ENCODE measurements around the gene CLEC4M. TPM values are rescaled to one million over a fixed set of nuclear protein-coding genes. Genes with fewer than 3 reads are reported as not detected.

Gene CLEC4M, protein sequence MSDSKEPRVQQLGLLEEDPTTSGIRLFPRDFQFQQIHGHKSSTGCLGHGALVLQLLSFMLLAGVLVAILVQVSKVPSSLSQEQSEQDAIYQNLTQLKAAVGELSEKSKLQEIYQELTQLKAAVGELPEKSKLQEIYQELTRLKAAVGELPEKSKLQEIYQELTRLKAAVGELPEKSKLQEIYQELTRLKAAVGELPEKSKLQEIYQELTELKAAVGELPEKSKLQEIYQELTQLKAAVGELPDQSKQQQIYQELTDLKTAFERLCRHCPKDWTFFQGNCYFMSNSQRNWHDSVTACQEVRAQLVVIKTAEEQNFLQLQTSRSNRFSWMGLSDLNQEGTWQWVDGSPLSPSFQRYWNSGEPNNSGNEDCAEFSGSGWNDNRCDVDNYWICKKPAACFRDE
- polyA plus RNA-seq (ENCODE audit: insufficient read length in 4 of 4), result 1 to 10 TPM; 2.6 to 3.7 (median 3.3) TPM

DNA sequence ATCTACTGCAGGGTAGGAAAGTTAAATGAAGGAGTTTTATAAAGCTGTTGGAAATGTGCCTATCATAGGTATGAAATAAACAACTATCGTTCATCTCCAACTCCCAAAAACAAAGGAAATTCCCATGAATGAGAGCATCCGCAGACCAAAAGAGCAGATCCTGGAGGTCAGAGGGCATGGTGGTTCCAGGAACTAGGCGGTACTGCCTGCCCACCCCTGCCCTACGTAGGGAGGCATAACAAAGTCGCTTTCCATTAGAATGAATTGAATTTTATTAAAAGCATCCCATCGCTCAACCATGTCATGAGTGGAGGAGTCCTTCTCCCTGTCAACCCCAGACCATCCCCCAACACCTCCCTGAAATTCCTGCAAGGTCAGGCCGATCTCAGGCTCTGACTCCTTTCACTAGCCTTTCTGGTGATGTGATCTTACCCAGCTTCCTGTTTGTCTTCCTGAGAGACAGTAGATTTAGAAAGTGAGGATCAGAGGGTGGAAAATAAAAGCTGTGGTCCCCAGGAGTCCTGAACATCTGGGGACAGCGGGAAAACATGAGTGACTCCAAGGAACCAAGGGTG, at the start of gene CLEC4M:
Gene CLEC4M (plus strand): TSS at position 525 of the 575 bp plus-strand sequence. CDS start 24 bp downstream, at position 549.
- no peak for DNase-seq (ENCODE audit: low read depth in 4 of 4, low spot score in 3 of 4)

DNA sequence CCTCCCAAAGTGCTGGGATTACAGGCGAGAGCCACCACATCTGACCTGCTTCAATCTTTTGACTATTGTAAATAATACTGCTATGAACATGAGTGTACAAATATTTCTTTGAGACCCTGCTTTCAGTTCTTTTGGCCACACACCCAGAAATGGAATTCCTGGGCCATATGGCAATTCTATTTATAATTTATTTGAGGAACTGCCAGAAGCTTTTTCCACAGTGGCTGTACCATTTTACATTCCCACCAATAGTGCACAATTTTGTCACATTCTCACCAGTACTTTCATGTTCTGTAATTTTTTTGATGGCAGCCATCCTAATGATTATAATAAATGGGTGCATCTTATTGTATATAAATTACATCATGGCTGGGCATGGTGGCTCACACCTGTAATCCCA, 47.4 kb upstream of the CLEC4M start:
- DNase-seq (ENCODE audit: low read depth in 4 of 4, low spot score in 3 of 4), result no peak

DNA sequence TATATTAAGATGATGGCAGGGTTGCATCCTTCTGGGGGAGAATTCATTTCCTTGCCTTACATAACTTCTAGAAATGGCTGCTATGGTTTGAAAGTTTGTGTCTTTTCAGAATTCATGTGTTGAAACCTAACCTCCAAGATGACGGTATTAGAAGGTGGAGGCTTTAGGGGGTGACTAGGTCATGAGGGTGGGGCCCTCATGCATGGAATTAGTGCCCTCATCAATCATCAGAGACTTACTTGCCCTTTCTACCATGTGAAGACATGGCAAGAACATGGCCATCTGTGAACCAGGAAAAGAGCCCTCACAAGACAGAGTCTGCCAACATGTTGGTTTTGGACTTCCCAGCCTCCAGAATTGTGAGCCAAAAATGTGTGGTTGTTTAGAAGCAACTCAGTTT, 46.3 kb upstream of the CLEC4M start:
- DNase-seq (ENCODE audit: low read depth in 4 of 4, low spot score in 3 of 4), result no peak

DNA sequence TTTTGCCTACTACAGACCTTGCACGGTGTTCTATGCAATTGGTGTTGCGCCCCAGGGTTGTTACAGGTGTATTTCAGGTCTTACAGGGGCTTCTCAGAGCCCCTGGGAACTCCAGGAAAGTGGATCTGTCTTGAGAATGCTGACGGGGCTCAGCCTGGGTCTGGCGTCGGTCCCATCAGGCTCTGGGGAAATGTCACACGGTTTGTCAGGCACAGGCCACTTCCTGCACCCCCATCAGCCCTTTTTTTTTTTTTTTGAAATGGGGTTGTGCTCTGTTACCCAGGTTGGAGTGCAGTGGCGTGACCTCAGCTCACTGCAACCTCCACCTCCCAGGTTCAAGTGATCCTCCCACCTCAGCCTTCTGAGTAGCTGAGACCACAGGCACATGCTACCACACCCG, 44.4 kb upstream of the CLEC4M start:
- no peak for DNase-seq (ENCODE audit: low read depth in 4 of 4, low spot score in 3 of 4)

DNA sequence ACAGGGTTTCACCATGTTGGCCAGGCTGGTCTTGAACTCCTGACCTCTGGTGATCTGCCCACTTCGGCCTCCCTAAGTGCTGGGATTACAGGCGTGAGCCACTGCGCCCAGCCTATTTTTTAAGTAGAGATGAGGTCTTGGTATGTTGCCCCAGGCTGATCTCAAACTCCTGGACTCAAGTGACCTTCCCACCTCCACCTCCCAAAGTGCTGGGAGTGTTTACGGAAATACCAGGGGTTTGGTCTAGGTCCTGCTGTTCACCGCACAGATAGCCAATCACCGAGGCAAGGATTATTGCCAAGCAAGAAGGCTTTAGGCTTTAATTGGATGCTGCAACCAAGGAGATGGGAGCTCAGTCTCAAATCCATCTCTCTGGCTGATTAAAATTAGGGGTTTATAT, 42.7 kb upstream of the CLEC4M start:
- no peak for DNase-seq (ENCODE audit: low read depth in 4 of 4, low spot score in 3 of 4)

DNA sequence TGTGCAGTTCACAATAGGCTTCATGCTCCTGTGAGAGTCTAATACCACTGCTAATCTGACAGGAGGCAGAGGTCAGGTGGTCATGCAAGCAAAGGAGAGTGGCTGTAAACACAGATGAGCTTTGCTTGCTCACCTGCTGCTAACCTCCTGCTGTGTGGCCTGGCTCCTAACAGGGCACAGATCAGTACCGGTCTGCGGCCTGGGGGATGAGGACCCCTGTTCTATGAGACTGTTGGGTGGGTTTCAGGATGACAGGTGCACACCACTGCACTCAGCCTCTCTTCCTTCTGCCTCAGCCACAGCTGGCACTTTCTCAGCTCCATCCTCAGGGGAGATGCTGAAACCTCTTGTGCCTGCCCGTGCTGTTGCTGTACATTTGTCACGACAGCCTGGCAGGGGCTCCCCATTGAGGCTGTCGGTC, 40.8 kb upstream of the CLEC4M start:
- no peak for DNase-seq (ENCODE audit: low read depth in 4 of 4, low spot score in 3 of 4)

DNA sequence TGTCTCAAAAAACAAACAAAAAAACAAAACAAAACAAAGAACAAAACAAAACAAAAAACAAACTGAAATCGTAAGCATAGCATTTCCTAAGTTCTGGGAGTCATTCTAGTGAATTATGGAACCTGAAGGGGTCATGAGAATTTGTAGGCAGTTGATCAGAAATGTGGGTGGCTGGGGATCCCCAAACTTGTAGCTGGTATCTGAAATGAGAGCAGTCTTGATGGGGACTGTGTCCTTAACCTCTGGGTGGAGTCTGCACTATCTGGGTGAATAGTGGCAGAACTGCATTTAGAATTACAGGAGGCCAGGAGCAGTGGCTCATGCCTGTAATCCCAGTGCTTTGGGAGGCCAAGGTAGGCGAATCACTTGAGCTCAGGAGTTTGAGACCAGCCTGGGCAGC, 37.3 kb upstream of the CLEC4M start:
- DNase-seq (ENCODE audit: low read depth in 4 of 4, low spot score in 3 of 4), result no peak

DNA sequence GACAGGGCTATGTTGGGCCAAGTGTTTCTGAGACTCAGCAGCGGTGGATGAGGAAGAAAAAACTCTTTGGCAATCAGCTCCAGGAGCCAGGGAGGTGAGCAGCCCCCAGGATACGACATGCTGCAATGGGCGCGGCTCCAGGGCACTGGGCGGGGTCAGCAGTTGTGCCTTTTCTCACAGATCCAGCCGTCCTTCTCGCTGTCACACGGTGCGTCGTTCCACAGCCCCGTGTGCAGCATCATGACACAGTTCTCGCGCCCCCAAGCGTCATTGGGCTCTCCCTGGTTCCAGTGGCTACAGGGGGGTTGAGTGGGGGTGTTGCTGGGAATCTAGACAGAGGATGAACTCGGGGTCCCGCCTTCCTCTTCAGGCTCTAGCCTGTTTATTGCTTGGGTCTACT, 33.8 kb upstream of the CLEC4M start:
- no peak for DNase-seq (ENCODE audit: low read depth in 4 of 4, low spot score in 3 of 4)

DNA sequence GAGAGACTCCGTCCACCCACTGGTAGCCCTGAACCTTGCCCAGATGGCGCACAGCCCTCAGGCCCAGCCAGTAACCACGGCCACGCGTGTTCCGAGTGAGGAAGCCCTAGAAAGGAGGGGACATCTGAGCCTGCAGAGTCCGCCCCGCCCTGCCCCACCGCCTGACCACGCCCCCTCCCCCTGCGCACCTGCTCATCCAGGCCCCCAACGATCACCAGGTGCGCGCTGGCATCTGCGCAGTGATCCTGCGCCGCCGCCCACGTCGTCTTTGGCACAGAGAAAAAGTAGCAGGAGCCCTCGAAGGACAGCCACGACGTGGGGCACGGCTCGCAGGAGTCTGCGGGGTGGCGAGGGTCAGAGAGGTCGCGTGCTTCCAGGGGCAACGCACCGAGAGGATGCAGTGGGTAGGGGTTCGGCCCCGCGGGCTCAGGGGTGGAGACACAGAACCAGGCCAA, 33.2 kb upstream of the CLEC4M start:
- no peak for DNase-seq (ENCODE audit: low read depth in 4 of 4, low spot score in 3 of 4)

DNA sequence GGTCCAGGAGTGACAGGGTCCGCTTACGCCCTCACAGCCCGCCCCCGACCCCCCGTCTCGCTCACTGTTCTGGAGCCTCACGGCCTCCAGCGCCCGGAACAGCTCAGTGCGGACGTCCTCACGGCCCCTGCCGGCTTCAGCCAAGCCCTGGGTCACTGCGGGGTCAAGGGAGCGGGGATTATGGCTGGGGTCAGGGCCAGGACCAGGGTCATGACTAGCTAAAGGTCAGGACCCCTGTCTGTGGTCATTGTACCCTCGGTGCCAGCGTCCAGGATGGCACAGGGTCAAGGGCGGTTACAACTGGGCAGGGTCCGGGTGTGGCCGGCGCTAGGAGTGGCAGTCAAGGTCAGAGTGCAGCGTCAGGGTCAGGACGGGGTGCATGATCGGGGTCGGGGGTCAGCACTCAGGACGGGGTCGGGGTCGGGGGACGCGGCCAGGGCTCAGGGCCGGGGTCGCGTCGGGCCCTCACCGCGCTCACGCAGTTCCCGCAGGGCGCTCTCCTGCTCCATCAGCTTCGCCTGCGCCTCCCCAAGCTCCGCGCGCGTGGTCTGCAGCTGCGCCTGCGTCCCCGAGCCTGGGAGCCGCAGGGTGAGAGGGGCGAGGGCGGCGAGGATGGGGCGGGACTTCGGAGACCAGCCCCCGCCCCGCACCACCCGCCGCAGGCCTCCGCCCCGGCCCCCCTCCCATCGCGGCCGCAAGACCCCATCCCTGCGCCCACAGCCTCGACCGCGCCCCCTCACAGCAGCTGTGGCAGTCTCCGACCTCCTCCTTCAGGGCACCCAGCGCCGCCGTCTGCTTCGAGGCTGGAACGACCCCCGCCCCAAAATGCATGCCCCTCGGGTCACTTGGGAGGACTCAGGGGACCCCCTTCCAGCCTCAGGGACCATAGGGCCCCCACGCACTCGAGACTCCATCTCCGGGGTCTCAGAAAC, 32.5 kb upstream of the CLEC4M start:
- DNase-seq (ENCODE audit: low read depth in 4 of 4, low spot score in 3 of 4), result no peak

DNA sequence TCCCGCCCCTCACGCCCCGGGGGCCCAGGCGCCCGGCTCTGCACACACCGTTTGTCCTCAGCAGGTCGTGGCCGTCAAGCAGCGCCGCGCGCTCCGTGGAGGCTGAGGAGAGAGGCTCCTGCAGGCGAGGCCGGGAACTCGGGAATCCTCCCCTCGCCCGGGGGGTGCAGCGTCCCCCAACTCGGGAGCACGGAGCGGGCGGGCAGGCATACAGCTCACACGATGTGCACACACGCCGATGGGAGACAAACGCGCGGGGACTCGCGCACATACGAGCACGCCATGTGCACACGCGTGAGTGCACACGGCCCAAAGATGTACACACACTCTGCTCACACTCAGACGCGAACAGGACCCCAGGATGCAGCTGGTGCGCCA, 31.8 kb upstream of the CLEC4M start:
- no peak for DNase-seq (ENCODE audit: low read depth in 4 of 4, low spot score in 3 of 4)

DNA sequence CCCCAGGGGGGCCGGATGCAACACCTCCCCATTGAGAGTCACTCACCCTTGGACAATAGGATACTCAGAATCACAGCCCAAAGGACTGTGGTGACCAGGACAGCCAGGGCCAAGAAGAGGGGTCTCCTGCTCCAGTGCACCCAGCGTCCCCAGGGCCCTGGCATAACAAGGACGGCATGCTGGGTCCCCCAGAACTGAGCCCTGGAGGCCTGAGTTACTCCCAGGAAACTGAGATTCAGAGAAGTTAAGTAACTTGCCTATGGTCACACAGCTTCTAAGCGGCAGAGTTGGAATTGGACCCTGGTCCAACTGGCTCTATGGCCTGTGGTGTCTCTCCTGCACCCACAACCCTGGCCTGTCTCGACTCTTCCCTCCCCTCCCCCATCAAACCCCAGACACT, 31.4 kb upstream of the CLEC4M start:
- DNase-seq (ENCODE audit: low read depth in 4 of 4, low spot score in 3 of 4), result no peak

DNA sequence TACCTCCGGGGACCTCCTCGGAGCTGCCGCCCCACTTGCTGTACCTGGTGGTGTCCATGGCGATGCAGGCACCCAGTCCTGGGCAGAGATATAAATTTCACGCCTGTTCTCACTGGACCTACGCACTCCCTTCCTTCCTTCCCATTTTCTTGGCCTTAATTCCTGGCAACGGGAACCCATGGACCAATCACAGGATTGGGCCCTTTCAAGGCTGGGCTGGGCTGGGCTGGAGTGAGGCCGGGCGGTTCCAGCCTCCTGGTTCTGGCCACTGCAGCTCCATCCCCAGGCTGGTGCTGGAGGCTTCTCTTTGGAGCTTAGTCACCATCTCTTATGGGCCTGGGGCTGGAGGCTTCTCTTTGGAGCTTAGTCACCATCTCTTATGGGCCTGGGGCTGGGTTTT, 31.0 kb upstream of the CLEC4M start, which contains the start of gene CLEC4G:
Gene CLEC4G (minus strand): TSS at position 66 of the 400 bp plus-strand sequence. CDS start 8 bp downstream, at position 58.
- no peak for DNase-seq (ENCODE audit: low read depth in 4 of 4, low spot score in 3 of 4)

DNA sequence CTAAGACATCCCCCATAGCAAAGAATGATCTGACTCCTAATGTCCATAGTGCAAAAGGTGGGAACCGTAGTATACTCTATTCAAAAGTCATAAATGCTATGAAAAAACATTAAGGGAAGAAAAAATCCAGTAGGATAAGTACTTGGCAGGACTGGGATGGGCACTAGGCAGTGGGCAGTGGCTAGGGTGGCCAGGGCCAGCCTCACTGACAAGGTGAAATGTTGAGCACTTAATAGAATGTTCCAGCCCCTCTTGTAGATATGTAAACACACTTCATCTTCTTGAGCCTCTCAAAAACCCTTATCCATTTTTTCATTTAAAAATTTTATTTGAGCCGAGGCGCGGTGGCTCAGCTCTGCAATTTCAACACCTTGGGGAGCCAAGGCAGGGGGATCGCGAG, 29.7 kb upstream of the CLEC4M start:
- no peak for DNase-seq (ENCODE audit: low read depth in 4 of 4, low spot score in 3 of 4)

DNA sequence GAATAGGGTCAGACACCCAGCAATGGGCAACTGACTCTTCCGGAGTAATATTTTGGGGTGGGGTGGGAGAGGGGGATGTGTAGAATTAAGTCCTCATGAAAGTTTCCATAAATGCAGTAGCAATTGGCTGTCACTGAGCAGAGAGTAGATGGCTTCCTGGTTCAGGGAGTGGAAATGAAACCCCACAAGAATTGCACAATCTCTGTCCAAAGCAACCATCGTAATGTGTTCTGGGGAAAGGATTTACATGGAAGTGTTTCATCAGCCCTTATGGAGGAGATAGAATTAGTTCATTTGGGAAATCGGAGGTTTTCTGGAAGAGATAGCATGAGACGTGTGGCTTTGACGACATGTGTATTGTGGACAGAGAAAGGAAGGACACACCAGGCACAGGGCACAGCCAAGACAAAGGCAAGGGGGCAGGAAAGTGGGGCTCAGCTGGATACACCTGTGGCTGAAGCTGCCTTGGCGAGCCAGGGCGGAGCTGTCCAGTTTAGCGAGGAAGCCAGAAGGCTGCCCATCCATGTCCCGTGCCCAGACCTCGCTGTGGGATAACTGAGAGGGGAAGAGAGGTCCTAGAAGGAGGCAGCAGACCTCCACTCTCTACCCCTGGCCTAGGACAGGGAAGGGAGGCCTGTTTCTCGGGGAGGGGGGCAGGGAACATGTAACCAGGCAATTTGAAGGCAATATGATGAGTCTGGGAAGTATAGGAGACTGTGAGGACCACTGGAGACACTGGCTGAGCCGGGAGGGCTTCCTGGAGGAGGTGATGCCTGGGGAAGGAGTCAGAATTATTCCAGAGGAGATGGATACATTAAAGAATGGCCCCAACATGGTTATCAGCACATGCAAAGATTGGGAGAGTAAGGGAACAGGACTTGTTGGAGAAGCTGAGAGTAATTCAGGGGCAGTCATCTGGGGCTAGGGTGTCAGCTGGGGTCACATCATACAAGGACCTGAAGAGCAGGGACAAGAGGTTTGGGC, 28.5 kb upstream of the CLEC4M start:
- no peak for DNase-seq (ENCODE audit: low read depth in 4 of 4, low spot score in 3 of 4)

DNA sequence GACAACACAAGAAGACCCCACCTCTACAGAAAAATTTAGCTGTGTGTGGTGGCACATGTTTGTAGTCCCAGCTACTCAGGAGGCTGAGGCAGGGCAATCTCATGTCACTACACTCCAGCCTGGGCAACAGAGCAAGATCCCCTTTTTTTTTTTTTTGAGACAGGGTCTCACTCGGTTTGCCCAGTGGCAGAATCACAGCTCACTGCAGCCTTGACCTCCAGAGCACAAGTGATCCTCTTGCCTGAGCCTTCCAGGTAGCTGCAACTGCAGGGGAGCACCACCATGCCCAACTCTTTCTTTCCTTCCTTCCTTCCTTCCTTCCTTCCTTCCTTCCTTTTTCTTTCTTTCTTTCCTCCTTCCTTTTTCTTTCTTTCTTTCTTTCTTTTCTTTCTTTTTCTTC, 26.9 kb upstream of the CLEC4M start:
- no peak for DNase-seq (ENCODE audit: low read depth in 4 of 4, low spot score in 3 of 4)

DNA sequence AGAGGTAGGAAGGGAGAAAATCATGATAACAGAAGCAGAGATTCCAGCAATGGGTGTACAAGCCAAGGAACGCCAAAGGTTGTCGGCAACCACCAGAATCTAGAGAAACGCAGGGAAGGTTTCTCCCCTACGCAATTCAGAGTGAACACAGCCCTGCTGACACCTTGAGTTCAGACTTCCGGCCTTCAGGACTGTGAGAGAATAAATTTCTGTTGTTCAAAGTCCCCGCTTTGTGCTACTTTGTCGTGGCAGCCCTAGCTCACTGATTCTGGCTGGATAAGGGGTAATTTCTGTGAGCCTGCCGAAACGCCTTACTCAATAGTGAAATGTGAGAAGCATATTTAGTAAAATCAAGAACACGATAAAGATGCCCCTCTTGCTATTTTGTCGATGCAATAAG, 25.8 kb upstream of the CLEC4M start:
- no peak for DNase-seq (ENCODE audit: low read depth in 4 of 4, low spot score in 3 of 4)

DNA sequence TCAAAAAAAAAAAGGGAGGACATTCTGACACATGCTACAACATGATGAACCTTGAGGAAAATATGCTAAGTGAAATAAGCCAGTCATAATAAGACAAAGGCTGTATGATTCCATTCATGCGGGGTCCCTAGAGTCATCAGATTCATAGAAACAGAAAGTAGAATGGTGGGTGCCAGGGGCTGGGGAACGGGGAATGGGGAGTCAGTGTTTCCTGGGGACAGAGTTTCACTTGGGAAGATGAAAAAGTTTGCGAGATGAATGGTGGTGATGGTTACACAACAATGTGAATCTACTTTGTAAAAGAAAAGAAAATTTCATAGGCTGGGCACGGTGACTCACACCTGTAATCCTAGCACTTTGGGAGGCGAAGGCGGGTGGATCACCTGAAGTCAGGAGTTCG, 25.0 kb upstream of the CLEC4M start:
- DNase-seq (ENCODE audit: low read depth in 4 of 4, low spot score in 3 of 4), result no peak

DNA sequence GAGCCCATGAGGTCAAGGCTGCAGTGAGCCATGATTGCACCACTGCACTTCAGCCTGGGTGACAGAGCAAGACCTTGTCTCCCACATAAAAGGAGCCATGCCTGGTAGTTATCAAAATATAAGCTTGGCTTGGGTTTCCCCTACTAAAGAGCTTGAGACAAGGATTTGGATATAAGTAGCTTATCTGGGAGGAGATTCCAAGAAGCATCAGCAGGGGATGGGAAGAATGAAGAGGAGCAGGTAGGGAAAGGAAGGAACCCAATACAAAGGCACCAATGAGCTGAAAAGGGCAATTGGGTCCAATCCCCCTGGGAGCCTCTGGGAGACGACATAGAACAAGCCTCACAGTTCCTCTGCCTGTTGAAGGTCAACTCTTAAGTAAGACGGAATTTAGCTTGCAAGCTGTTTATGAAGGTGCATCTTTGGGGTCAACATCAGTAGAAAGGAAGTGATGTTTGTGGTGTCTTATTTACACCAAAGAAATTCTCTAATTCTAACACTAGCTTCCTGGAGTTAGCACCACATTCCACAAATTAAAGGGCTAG, 23.8 kb upstream of the CLEC4M start:
- no peak for DNase-seq (ENCODE audit: low read depth in 4 of 4, low spot score in 3 of 4)

Data from right renal pelvis (tissue), 4 donors.